Stimulated activated CD8-positive, alpha-beta memory T cell treated with anti-CD3 and anti-CD28 coated beads, Interleukin-4, amount 100 ng/mL, for 4 hours (primary cell): ENCODE results near the gene NSUN6.

Source experiments
- DNase-seq, 2 donors: peaks; one replicate each; pipeline ENCODE4 v3.0.0-alpha.2; 2020; ENCODE audit warnings: low read depth in 2 of 2, low spot score in 1 of 2

NSUN6 gene

DNA sequence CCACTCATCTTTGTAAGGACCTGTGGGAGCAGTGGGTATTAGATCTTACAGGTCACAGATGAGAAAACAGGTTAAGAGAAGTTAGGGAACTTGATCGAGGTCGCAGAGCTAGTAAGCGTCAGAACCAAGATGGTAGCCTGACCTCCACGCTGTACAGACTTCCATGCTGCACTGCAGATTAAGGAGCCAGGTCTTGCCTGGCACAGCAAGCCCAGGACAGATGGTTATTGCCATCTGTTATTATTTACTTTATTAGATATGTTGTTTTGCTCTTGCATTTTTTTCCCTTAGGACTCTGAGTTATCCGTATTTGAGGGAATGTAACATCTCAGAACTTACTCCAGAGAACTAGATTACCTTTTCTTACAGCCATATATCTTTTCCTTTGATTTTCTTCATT lies 147.2 kb downstream of the NSUN6 start:
- DNase-seq: no peak

GRCh38 chr10:18501629-18502028 lies 149.8 kb downstream of the NSUN6 start:
- DNase-seq: no peak

DNA sequence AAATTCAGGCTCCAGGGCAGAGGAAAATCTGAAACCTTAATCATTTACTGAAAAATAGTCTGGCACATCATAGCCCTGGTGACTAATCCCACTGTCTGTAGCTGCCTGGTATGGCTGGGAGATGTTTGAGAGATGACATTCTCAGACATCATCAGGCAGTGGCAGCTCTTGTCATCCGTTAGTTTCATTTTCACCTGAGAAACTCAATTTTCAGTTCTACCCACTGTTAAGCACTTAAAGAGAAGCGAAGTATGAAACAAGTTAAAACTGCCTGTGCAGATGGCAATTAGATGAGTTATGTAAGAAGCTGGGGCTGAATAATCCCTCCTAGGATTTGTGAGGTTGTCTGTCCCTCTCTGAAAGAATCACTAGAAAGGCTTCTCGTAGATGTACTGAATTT lies 150.2 kb downstream of the NSUN6 start:
- DNase-seq: no peak

DNA sequence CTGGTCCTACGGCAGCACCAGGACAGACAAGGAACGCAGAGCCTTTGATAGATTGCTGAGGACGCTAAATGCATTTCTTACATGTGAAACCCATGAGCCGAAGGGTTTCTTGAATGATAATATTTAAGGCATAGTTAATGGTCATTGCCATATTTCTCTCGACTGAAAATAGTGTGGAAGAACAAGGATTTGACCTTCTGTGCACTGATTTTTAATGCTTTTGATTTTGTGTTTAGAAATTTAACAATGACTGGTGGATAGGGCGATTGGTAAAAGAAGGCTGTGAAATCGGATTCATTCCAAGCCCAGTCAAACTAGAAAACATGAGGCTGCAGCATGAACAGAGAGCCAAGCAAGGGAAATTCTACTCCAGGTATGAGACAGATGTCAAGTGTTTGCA lies 150.8 kb downstream of the NSUN6 start:
- DNase-seq: no peak

- DNase-seq: no peak
Measured at GRCh38 chr10:18498998-18499397, 152.4 kb downstream of the NSUN6 start.

- no peak for DNase-seq
Measured at GRCh38 chr10:18497806-18498369, 153.5 kb downstream of the NSUN6 start.
